Esophagus muscularis mucosa (tissue), 4 donors: ENCODE data around the gene C20orf141. TPM values are rescaled to one million over a fixed set of nuclear protein-coding genes. Genes with fewer than 3 reads are reported as not detected.

Experiments used
- DNase-seq: peaks from one replicate; pipeline ENCODE4 v3.0.0-alpha.2; 2017; ENCODE audit errors: extremely low spot score
- H3K27ac ChIP-seq, 4 donors: fragments of 200-600 bp; sonication (generic); replicated peaks in 1 of 4; 1 replicate in 3 of 4; 2 replicates in 1 of 4; pipeline ENCODE4 v1.5.1; 2016 to 2019; ENCODE audit warnings: mild to moderate bottlenecking in 1 of 4
- H3K27me3 ChIP-seq, 4 donors: fragments of 200-600 bp; sonication (generic); one replicate each; pipeline versions ENCODE4 v1.5.1 to v1.6.0; 2016 to 2019
- H3K36me3 ChIP-seq, 4 donors: fragments of 200-600 bp; sonication (generic); one replicate each; pipeline ENCODE4 v1.5.1; 2016 to 2019
- H3K4me1 ChIP-seq, 4 donors: fragments of 200-600 bp; sonication (generic); one replicate each; pipeline ENCODE4 v1.5.1; 2016 to 2019
- H3K4me3 ChIP-seq, 4 donors: fragments of 200-600 bp; sonication (generic); 1 replicate in 2 of 4; 2 replicates in 2 of 4; pipeline ENCODE4 v1.5.1; 2016 to 2019; ENCODE audit warnings: mild to moderate bottlenecking in 4 of 4, moderate library complexity in 1 of 4
- H3K9me3 ChIP-seq, 4 donors: fragments of 200-600 bp; sonication (generic); 1 replicate in 3 of 4; 2 replicates in 1 of 4; pipeline ENCODE4 v1.5.1; 2016 to 2019
- EP300 ChIP-seq: sonication (generic); formaldehyde crosslinking; IDR thresholded peaks from one replicate; pipeline ENCODE4 v1.6.1; 2017; ENCODE audit warnings: antibody characterized with exemption
- POLR2A ChIP-seq: fragments of 450-650 bp; IDR thresholded peaks from one replicate; pipeline ENCODE4 v1.6.1; 2017; ENCODE audit warnings: antibody characterized with exemption, moderate library complexity, mild to moderate bottlenecking, low read depth
- POLR2AphosphoS5 ChIP-seq, 2 donors: sonication (generic); formaldehyde crosslinking; IDR thresholded peaks; one replicate each; pipeline ENCODE4 v1.6.1; 2017; ENCODE audit warnings: antibody characterized with exemption in 2 of 2
- WGBS: methylation state at CpG from one replicate; pipeline ENCODE4 v1.1.5; 2018; 5-methylcytosine and 5-hydroxymethylcytosine counted together
- intact Hi-C: fragments of 100-400 bp; cut with DNase I; formaldehyde crosslinking; loops from one replicate; pipeline ENCODE4 v1.15.1; 2023
- total RNA-seq, 4 donors: library from RNA; depleted of rRNA; stranded (reverse); fragments of >200 nt; gene quantifications; one replicate each; pipeline versions ENCODE4 v1.1.0 to v1.2.1, GENCODE V29; 2016
- TF ChIP-seq, protein P1 (sequence below), 3 experiments: fragments of 200-600 bp in 2 of 3; fragments of 450-650 bp in 1 of 3; sonication (generic) in 2 of 3; IDR thresholded peaks; one replicate each; pipeline ENCODE4 v1.5.1; 2017 to 2019; ENCODE audit warnings: antibody characterized with exemption in 3 of 3, mild to moderate bottlenecking in 2 of 3, moderate library complexity in 1 of 3

Gene C20orf141
- total RNA-seq, 4 donors from 2014 or later: not detected

GRCh38 chr20:2801286-2801728 lies 13.5 kb upstream of the C20orf141 start:
- DNase-seq: no peak
- no peaks in the 10 kb centered on the region for H3K36me3 ChIP-seq
- no peaks in the 10 kb centered on the region for H3K9me3 ChIP-seq
- intact Hi-C loops: no loop called here
- 21% methylated on average over 13 of the region's 13 CpGs for WGBS
- H3K27ac ChIP-seq: no peak overlapping the region
- no peak overlapping the region for H3K4me3 ChIP-seq
- H3K27me3 ChIP-seq: peaks cover 0 to 100% (median 24%) of the 10 kb centered on the region in 4 donors
- no peak for TF ChIP-seq POLR2AphosphoS5 (IDR thresholded peaks at IDR 0.05)
- TF ChIP-seq, protein P1, sequence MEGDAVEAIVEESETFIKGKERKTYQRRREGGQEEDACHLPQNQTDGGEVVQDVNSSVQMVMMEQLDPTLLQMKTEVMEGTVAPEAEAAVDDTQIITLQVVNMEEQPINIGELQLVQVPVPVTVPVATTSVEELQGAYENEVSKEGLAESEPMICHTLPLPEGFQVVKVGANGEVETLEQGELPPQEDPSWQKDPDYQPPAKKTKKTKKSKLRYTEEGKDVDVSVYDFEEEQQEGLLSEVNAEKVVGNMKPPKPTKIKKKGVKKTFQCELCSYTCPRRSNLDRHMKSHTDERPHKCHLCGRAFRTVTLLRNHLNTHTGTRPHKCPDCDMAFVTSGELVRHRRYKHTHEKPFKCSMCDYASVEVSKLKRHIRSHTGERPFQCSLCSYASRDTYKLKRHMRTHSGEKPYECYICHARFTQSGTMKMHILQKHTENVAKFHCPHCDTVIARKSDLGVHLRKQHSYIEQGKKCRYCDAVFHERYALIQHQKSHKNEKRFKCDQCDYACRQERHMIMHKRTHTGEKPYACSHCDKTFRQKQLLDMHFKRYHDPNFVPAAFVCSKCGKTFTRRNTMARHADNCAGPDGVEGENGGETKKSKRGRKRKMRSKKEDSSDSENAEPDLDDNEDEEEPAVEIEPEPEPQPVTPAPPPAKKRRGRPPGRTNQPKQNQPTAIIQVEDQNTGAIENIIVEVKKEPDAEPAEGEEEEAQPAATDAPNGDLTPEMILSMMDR (IDR thresholded peaks at IDR 0.05): no peak
- TF ChIP-seq EP300: no peak
- no peak for TF ChIP-seq POLR2A
- H3K4me1 ChIP-seq: peaks cover 0 to 33% (median 29%) of the 10 kb centered on the region in 4 donors

GRCh38 chr20:2804041-2804828 lies 10.6 kb upstream of the C20orf141 start:
- H3K4me3 ChIP-seq: no peak overlapping the region
- no peaks in the 10 kb centered on the region for H3K9me3 ChIP-seq
- TF ChIP-seq EP300 (no peak), POLR2A (no peak), POLR2AphosphoS5 (IDR thresholded peaks at IDR 0.05) (no peak)
- TF ChIP-seq, protein P1 (IDR thresholded peaks at IDR 0.05): no peak
- intact Hi-C loops: no loop called here
- peaks cover 0 to 99% (median 21%) of the 10 kb centered on the region in 4 donors for H3K27me3 ChIP-seq
- H3K4me1 ChIP-seq: peaks cover 0 to 33% (median 27%) of the 10 kb centered on the region in 4 donors
- no peak for DNase-seq
- 56% methylated on average over 16 of the region's 16 CpGs for WGBS
- H3K27ac ChIP-seq: no peak overlapping the region
- no peaks in the 10 kb centered on the region for H3K36me3 ChIP-seq

GRCh38 chr20:2804852-2805688 lies 9.7 kb upstream of the C20orf141 start:
- Histone ChIP-seq H3K36me3 (no peaks in the 10 kb centered on the region), H3K27me3 (peaks cover 0 to 99% (median 19%) of the 10 kb centered on the region in 4 donors), H3K9me3 (no peaks in the 10 kb centered on the region), H3K4me1 (peaks cover 0 to 24% (median 18%) of the 10 kb centered on the region in 4 donors), H3K27ac (no peak overlapping the region), H3K4me3 (no peak overlapping the region)
- intact Hi-C loops: no loop called here
- TF ChIP-seq POLR2A (no peak), POLR2AphosphoS5 (IDR thresholded peaks at IDR 0.05) (no peak), EP300 (no peak)
- TF ChIP-seq, protein P1 (IDR thresholded peaks at IDR 0.05): no peak
- no peak for DNase-seq
- WGBS: 6% methylated on average over 26 of the region's 49 CpGs

DNA sequence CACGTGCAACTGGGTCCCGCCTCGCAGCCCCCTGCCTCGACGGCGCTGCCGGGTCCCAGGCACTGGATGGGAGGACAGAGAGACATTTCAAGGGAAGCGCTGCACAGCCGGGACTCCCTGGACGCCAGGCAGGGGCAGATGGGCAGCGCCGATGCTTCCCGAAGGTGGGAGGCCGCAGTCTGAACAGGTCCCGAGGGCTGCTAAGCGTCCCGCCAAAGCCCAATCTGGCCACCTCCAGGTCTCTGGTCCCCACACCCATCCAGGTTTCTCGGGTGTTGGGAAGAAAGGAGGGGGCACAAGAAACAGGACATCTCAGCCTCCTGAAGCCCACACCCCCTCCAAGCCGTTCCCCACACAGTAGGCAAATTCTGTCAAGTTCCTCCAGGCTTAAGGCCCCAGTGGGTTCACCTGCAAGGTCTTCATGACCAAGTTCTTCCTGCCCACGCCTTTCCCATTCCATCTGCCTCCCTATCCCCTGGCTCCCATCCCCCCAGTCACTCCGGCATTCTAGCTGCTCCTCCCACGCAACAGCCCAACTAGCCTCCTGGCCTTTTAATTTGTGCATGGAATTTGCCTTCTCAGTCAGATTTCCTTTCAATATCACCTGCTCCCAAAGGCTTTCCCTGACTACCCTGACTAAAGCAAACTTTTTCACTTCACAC lies 9.0 kb upstream of the C20orf141 start:
- intact Hi-C loops: no loop called here
- H3K27me3 ChIP-seq: peaks cover 0 to 99% (median 12%) of the 10 kb centered on the region in 4 donors
- 39% methylated on average over 14 of the region's 22 CpGs for WGBS

More for the DNA sequence above, 9.0 kb upstream of the C20orf141 start:
- Histone ChIP-seq H3K36me3 (no peaks in the 10 kb centered on the region), H3K27ac (no peak overlapping the region), H3K9me3 (no peaks in the 10 kb centered on the region), H3K4me3 (no peak overlapping the region), H3K4me1 (peaks cover 0 to 17% (median 11%) of the 10 kb centered on the region in 4 donors)
- TF ChIP-seq, protein P1 (IDR thresholded peaks at IDR 0.05): no peak
- TF ChIP-seq EP300 (no peak), POLR2A (no peak), POLR2AphosphoS5 (IDR thresholded peaks at IDR 0.05) (no peak)
- no peak for DNase-seq
